ENCODE measurements around the gene PIGB.

Gene PIGB

GRCh38 chr15:55357774-55358173, 38.8 kb downstream of the PIGB start:
- H3K4me3 ChIP-seq (ENCODE audit: low read depth, low read length), result no peak overlapping the region
- TF ChIP-seq CTCF (IDR thresholded peaks at IDR 0.05; ENCODE audit: borderline replicate concordance, insufficient read depth, low read depth, low read length), result no peak

DNA sequence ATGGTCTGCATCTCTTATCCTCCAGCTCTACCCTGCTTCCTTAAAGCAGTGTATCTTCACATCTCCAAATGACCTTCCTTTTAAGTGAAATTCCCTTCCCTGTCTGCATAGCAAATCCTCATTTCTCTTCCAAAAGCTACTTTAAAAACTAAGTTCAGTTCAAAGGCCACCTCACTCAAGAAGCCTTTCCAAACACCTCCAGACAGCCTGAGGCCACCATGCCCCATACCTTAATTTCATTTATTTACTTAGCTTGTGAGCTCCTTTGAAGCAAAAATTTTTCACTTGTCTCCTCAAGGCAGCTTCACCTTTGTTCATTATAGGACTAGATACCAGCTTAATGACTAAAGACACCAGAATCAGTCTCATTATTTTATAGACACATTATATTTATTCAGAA, 39.4 kb downstream of the PIGB start:
- TF ChIP-seq CTCF (IDR thresholded peaks at IDR 0.05; ENCODE audit: borderline replicate concordance, insufficient read depth, low read depth, low read length), result no peak
- H3K4me3 ChIP-seq (ENCODE audit: low read depth, low read length), result no peak overlapping the region

DNA sequence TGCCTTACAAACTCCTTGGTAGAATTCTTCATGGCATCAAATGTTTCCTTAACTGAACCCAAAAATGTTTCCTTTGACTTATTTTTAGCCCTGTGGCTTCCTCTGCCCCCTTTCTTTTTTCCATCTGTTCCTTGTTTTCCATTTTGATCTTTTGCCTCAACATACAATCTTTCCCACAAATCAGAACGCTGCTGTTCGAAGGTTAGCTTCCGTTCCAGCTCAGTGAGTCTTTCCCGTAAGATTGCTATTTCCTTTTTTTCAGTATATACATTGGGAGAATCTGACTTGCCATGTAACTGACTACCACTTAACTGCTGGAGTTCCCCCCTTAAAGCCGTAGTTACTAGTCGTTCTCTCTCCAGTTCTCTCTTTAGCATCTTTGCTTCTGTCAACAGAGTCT, 41.2 kb downstream of the PIGB start:
- no peak for TF ChIP-seq CTCF (IDR thresholded peaks at IDR 0.05; ENCODE audit: borderline replicate concordance, insufficient read depth, low read depth, low read length)
- no peak overlapping the region for H3K4me3 ChIP-seq (ENCODE audit: low read depth, low read length)

DNA sequence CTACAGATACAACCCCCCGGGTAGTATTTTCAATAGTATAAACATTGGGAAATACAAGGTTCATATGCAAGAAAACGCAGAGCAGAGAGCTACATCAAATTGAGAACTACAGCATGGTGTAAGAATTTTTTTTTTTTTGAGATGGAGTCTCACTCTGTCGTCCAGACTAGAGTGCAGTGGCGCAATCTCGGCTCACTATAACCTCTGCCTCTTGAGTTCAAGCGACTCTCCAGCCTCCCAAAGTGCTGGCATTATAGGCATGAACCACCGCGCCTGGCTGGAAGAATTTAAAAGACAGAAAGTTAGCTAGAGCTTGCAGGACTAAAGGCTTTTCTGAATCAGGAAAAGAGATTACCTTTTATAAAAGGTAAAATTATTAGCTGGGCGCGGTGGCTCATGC, 42.0 kb downstream of the PIGB start:
- TF ChIP-seq CTCF (IDR thresholded peaks at IDR 0.05; ENCODE audit: borderline replicate concordance, insufficient read depth, low read depth, low read length), result no peak
- H3K4me3 ChIP-seq (ENCODE audit: low read depth, low read length), result no peak overlapping the region

GRCh38 chr15:55362641-55363040, 43.6 kb downstream of the PIGB start:
- no peak for TF ChIP-seq CTCF (IDR thresholded peaks at IDR 0.05; ENCODE audit: borderline replicate concordance, insufficient read depth, low read depth, low read length)
- H3K4me3 ChIP-seq (ENCODE audit: low read depth, low read length), result no peak overlapping the region

DNA sequence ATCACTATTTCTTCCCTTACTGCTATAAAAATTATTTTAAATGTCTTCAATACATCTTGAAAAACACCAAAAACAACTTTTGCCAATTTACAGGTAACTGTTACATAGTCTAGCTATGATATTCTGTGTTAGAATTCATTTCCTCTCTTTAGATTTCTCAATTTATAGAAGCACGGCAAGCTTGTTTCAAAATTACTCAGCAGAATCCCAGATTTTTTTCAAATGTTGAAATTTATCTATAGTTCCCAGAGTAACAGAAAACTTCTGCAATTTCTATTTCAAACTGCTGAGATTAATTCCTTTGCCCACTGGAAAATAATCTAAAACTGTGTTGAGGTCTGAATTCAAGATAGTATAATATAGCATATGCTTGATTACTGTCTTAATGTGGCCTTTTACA, 48.0 kb downstream of the PIGB start:
- no peak for TF ChIP-seq CTCF (IDR thresholded peaks at IDR 0.05; ENCODE audit: borderline replicate concordance, insufficient read depth, low read depth, low read length)
- no peak overlapping the region for H3K4me3 ChIP-seq (ENCODE audit: low read depth, low read length)

DNA sequence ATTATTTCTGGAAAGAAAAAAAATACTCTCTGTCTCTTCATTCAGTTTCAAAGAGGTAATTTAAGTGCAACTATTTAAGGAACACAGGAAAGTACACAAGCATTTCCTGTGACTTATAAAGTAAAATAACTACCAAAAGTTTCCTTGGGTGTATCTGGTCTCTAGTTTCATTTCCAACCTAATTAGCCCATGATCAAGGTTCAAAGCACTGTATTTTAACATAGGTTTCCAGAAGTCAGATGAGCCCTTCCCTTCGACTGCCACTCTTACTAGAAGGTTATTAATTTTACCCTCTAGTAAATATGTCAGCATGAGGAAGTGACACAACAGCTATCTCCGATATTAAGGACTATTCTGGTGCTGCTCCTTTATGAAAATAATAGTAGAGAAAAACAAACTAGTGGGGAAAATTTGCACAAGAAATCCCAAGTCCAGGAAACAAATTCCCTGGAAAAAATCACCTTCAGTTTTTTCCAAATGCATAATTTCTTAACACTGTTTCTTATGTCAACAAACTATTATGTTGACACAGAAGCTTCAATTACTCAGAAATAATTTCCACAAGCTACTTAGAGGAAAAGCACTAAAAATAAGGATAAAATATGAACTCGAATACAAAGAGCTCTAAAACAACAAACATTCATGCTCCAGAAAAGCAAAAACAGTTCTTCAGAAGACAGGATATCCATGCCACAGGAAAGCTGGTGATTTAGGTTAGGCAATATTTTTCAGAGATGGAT, 53.8 kb downstream of the PIGB start:
- no peak overlapping the region for H3K4me3 ChIP-seq (ENCODE audit: low read depth, low read length)
- no peak for TF ChIP-seq CTCF (IDR thresholded peaks at IDR 0.05; ENCODE audit: borderline replicate concordance, insufficient read depth, low read depth, low read length)

Data from GM12875 (cell line).